GM23338 (cell line): ENCODE results near the gene RASSF10. TPM values are rescaled to one million over a fixed set of nuclear protein-coding genes. Genes with fewer than 3 reads are reported as not detected.
A peak's percentile ranks its signal among the peaks of the same experiment; 100 is the strongest.

Source experiments
- ATAC-seq: fragments of 200-7000 bp; cut with Tn5 transposase; 3 replicates; pipeline ENCODE4 v1.9.1; 2020
- DNase-seq: peaks from one replicate; pipeline ENCODE4 v3.0.0-alpha.2; 2015; ENCODE audit warnings: low spot score
- H2AFZ ChIP-seq: fragments of 200-600 bp; sonication (generic); 2 replicates; pipeline ENCODE4 v1.8.0; 2016; ENCODE audit warnings: antibody characterized with exemption, mild to moderate bottlenecking, moderate library complexity
- H3F3A ChIP-seq: fragments of 200-600 bp; sonication (generic); replicated peaks from 2 replicates; pipeline ENCODE4 v1.8.0; 2017; ENCODE audit warnings: antibody characterized with exemption, mixed run types, low read depth
- H3K27ac ChIP-seq: fragments of 200-600 bp; sonication (generic); 2 replicates; pipeline ENCODE4 v1.6.1; 2016; ENCODE audit warnings: low read depth
- H3K27me3 ChIP-seq: fragments of 200-600 bp; sonication (generic); 2 replicates; pipeline ENCODE4 v1.8.0; 2016; ENCODE audit warnings: mild to moderate bottlenecking, mixed run types, moderate library complexity; ENCODE audit not compliant: insufficient read depth
- H3K36me3 ChIP-seq: fragments of 200-600 bp; sonication (generic); 2 replicates; pipeline ENCODE4 v1.8.0; 2016; ENCODE audit warnings: mild to moderate bottlenecking; ENCODE audit not compliant: insufficient read depth
- H3K4me1 ChIP-seq: fragments of 200-600 bp; sonication (generic); 2 replicates; pipeline ENCODE4 v1.8.0; 2016; ENCODE audit warnings: mild to moderate bottlenecking, moderate library complexity; ENCODE audit not compliant: insufficient read depth
- H3K4me2 ChIP-seq: fragments of 200-600 bp; sonication (generic); 2 replicates; pipeline ENCODE4 v1.7.1; 2017; ENCODE audit warnings: mixed run types
- H3K4me3 ChIP-seq: fragments of 200-600 bp; sonication (generic); 2 replicates; pipeline ENCODE4 v1.6.1; 2016; ENCODE audit warnings: mixed run types
- H3K79me2 ChIP-seq: fragments of 200-600 bp; sonication (generic); replicated peaks from 2 replicates; pipeline ENCODE4 v1.8.0; 2017; ENCODE audit warnings: mild to moderate bottlenecking; ENCODE audit not compliant: insufficient read depth
- H3K9me2 ChIP-seq: fragments of 200-600 bp; sonication (generic); 2 replicates; pipeline ENCODE4 v1.8.0; 2017; ENCODE audit not compliant: insufficient read depth
- H4K20me1 ChIP-seq: fragments of 200-600 bp; sonication (generic); replicated peaks from 2 replicates; pipeline ENCODE4 v1.8.0; 2017; ENCODE audit warnings: mild to moderate bottlenecking; ENCODE audit not compliant: insufficient read depth
- H3K27ac Mint-ChIP-seq: 2 replicates; pipeline ENCODE4 v1.8.0; 2020; ENCODE audit warnings: inconsistent platforms, mild to moderate bottlenecking, moderate library complexity, mixed read lengths
- H3K27me3 Mint-ChIP-seq: 3 replicates; pipeline ENCODE4 v1.8.0; 2022; ENCODE audit warnings: low read depth, mild to moderate bottlenecking, moderate library complexity, mixed read lengths, inconsistent platforms; ENCODE audit not compliant: insufficient read depth, poor library complexity
- H3K36me3 Mint-ChIP-seq: 3 replicates; pipeline ENCODE4 v1.8.0; 2021; ENCODE audit warnings: low read depth, mild to moderate bottlenecking, inconsistent platforms, moderate library complexity, mixed read lengths
- H3K4me1 Mint-ChIP-seq: 3 replicates; pipeline ENCODE4 v1.8.0; 2020; ENCODE audit warnings: mild to moderate bottlenecking, inconsistent platforms, mixed read lengths
- H3K4me3 Mint-ChIP-seq: 3 replicates; pipeline ENCODE4 v1.8.0; 2021; ENCODE audit warnings: moderate library complexity, mild to moderate bottlenecking, inconsistent platforms, mixed read lengths
- H3K9me3 Mint-ChIP-seq: 3 replicates; pipeline ENCODE4 v1.8.0; 2020; ENCODE audit warnings: moderate library complexity, mild to moderate bottlenecking, inconsistent platforms, mixed read lengths
- CREB1 ChIP-seq: fragments of 250-450 bp; sonication (Bioruptor Pico); IDR thresholded peaks from 2 replicates; pipeline ENCODE4 v1.5.0; 2020; ENCODE audit warnings: low read depth, mild to moderate bottlenecking, moderate library complexity
- EZH2 ChIP-seq: fragments of 200-600 bp; sonication (generic); IDR thresholded peaks from one replicate; pipeline ENCODE4 v1.8.0; 2017; ENCODE audit warnings: antibody characterized with exemption, mild to moderate bottlenecking, low read depth; ENCODE audit not compliant: unreplicated experiment
- EZH2phosphoT487 ChIP-seq: fragments of 200-600 bp; sonication (generic); IDR thresholded peaks from one replicate; pipeline ENCODE4 v1.8.1; 2018; ENCODE audit warnings: antibody characterized with exemption; ENCODE audit not compliant: unreplicated experiment
- POLR2AphosphoS5 ChIP-seq: IDR thresholded peaks from 2 replicates; pipeline ENCODE4 v1.6.1; 2016; ENCODE audit warnings: antibody characterized with exemption, low read depth
- ZNF331 ChIP-seq: fragments of 250-450 bp; sonication (Bioruptor Pico); IDR thresholded peaks from 2 replicates; pipeline ENCODE4 v1.5.0; 2020; ENCODE audit warnings: low read depth, mild to moderate bottlenecking, moderate library complexity
- polyA plus RNA-seq: library from polyadenylated mRNA; unstranded; fragments of >200 nt; fragmentation: Nextera tagmentation; extraction: Ambion mirVana; gene quantifications from 2 replicates; pipeline ENCODE4 v1.2.1, GENCODE V29; 2016
- total RNA-seq: library from RNA; depleted of rRNA; stranded (reverse); fragments of >200 nt; shearing (Covaris generic); gene quantifications from 2 replicates; pipeline ENCODE4 v1.2.3, GENCODE V29; 2014
- TF ChIP-seq, protein P1 (sequence below), 2 experiments: fragments of 200-600 bp in 1 of 2; sonication (generic) in 1 of 2; conservative IDR thresholded peaks; 2 replicates each; pipeline versions ENCODE4 v1.5.1 to v1.6.1; 2016 to 2017; ENCODE audit warnings: antibody characterized with exemption in 2 of 2, low read depth in 2 of 2, mild to moderate bottlenecking in 2 of 2, moderate library complexity in 1 of 2
- TF ChIP-seq, protein P2 (sequence below): IDR thresholded peaks from 2 replicates; pipeline ENCODE4 v1.6.1; 2016; ENCODE audit warnings: antibody characterized with exemption
- TF ChIP-seq, protein P3 (sequence below): IDR thresholded peaks from one replicate; pipeline ENCODE4 v1.6.1; 2018; ENCODE audit warnings: antibody characterized with exemption; ENCODE audit not compliant: unreplicated experiment

RASSF10 gene
- total and polyA plus RNA-seq, 2 experiments from 2014 or later = 0.13 to 1.8 TPM

DNA sequence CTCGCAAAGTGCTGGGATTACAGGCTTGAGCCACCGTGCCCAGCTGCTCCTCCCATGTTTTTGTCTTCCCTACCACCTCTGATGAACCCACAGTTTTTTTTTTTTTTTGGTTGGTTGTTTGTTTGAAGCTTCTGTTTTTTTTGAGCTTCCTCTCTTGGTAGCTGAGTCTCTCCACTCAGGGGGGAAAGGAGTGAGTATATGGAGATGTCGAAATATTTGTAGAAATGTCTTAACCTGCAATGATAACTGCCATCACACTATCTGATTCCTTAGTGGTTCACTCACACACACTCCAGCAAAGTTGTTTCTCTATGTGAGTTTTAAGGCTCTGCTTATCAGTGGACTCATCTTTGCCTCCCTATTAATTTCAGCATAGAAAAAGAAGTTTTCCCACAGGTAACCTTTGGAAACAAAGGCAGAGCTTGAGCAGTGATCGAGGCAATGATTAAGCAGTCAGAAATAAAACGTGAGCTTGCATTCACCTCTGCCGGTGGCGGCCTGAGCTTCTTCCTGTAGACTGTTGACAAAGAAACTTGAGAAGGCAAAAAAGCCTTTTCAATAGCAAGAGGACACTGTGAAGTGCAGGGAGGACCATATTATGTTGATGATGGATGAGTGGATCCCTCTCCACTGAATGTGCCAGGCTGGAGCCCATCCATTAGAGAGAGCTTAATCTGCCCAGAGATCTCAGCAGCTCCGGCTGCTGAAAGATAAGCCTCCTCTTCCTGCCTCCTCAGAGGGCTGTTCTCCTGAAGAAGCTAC lies 29.0 kb upstream of the RASSF10 start (continued):
- TF ChIP-seq, protein P1, sequence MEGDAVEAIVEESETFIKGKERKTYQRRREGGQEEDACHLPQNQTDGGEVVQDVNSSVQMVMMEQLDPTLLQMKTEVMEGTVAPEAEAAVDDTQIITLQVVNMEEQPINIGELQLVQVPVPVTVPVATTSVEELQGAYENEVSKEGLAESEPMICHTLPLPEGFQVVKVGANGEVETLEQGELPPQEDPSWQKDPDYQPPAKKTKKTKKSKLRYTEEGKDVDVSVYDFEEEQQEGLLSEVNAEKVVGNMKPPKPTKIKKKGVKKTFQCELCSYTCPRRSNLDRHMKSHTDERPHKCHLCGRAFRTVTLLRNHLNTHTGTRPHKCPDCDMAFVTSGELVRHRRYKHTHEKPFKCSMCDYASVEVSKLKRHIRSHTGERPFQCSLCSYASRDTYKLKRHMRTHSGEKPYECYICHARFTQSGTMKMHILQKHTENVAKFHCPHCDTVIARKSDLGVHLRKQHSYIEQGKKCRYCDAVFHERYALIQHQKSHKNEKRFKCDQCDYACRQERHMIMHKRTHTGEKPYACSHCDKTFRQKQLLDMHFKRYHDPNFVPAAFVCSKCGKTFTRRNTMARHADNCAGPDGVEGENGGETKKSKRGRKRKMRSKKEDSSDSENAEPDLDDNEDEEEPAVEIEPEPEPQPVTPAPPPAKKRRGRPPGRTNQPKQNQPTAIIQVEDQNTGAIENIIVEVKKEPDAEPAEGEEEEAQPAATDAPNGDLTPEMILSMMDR (conservative IDR thresholded peaks at IDR 0.05; ENCODE audit: low read depth in 2 of 2) = no peak
- TF ChIP-seq POLR2AphosphoS5 = no peak
- TF ChIP-seq EZH2 = no peak
- TF ChIP-seq, protein P2, sequence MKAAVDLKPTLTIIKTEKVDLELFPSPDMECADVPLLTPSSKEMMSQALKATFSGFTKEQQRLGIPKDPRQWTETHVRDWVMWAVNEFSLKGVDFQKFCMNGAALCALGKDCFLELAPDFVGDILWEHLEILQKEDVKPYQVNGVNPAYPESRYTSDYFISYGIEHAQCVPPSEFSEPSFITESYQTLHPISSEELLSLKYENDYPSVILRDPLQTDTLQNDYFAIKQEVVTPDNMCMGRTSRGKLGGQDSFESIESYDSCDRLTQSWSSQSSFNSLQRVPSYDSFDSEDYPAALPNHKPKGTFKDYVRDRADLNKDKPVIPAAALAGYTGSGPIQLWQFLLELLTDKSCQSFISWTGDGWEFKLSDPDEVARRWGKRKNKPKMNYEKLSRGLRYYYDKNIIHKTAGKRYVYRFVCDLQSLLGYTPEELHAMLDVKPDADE = no peak
- TF ChIP-seq, protein P3, sequence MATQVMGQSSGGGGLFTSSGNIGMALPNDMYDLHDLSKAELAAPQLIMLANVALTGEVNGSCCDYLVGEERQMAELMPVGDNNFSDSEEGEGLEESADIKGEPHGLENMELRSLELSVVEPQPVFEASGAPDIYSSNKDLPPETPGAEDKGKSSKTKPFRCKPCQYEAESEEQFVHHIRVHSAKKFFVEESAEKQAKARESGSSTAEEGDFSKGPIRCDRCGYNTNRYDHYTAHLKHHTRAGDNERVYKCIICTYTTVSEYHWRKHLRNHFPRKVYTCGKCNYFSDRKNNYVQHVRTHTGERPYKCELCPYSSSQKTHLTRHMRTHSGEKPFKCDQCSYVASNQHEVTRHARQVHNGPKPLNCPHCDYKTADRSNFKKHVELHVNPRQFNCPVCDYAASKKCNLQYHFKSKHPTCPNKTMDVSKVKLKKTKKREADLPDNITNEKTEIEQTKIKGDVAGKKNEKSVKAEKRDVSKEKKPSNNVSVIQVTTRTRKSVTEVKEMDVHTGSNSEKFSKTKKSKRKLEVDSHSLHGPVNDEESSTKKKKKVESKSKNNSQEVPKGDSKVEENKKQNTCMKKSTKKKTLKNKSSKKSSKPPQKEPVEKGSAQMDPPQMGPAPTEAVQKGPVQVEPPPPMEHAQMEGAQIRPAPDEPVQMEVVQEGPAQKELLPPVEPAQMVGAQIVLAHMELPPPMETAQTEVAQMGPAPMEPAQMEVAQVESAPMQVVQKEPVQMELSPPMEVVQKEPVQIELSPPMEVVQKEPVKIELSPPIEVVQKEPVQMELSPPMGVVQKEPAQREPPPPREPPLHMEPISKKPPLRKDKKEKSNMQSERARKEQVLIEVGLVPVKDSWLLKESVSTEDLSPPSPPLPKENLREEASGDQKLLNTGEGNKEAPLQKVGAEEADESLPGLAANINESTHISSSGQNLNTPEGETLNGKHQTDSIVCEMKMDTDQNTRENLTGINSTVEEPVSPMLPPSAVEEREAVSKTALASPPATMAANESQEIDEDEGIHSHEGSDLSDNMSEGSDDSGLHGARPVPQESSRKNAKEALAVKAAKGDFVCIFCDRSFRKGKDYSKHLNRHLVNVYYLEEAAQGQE = no peak

DNA sequence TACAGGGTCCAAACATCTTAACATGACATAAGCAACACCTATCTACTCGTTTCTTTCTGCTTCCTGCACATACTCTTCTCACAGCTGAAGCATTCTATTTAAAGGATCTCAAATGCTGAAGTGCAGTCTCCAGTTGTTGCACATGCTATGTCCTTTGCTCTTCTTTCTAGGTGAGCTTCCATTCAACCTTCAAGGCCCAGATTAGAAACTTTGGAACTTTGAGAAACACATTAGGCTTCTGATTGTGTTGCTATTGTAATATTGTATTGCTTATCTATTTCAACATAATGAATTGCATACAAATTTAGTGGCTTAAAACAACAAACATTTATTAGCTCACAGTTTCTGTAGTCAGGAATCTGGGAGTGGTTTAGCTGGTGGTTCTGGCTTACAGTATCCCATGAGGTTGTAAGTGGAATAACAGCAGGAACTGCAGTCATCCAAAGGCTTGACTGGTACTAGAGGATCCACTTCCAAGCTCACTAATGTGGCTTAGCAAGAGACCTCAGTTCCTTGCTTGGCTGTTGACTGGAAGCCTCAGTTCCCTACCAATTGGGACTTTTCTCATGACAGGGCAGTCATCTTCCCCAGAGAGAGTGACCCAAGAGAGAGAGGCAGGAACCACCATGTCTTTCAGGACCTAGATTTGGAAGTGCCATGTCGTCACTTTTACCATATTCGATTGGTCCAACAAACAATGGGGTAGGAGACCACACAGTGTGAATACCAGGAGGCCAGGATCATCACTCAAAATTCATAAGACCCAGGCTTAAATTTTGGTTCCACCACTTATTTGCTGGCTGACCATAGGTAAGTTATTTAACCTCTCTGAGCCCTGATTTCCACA lies 27.2 kb upstream of the RASSF10 start:
- ATAC-seq = peak; percentile 48
- peaks cover 2% of the 10 kb centered on the region for H3K27me3 Mint-ChIP-seq
- TF ChIP-seq CREB1 (no peak), POLR2AphosphoS5 (no peak), EZH2phosphoT487 (no peak), ZNF331 (CRISPR knock-in tag) (no peak), EZH2 (no peak)
- TF ChIP-seq, protein P2 = no peak

More for the DNA sequence above, 27.2 kb upstream of the RASSF10 start:
- Mint-ChIP-seq H3K4me3 (no peak overlapping the region), H3K36me3 (no peaks in the 10 kb centered on the region), H3K4me1 (peaks cover 4% of the 10 kb centered on the region; the same call in 2 of the 3 replicates), H3K9me3 (no peaks in the 10 kb centered on the region), H3K27ac (no peak overlapping the region)
- Histone ChIP-seq H3F3A (no peaks in the 10 kb centered on the region), H3K9me2 (peaks cover 4% of the 10 kb centered on the region; the same call in 1 of the 2 replicates), H3K4me3 (no peak overlapping the region), H2AFZ (no peak overlapping the region), H3K27me3 (no peaks in the 10 kb centered on the region), H3K79me2 (no peaks in the 10 kb centered on the region), H3K4me2 (no peak overlapping the region), H4K20me1 (no peaks in the 10 kb centered on the region), H3K36me3 (no peaks in the 10 kb centered on the region), H3K4me1 (no peaks in the 10 kb centered on the region; the same call in 1 of the 2 replicates), H3K27ac (no peak overlapping the region)
- peak; percentile 19 for DNase-seq
